HG03039 (cell line): ENCODE results near the gene OR2AG1.

Experiments used
- ATAC-seq: cut with Tn5 transposase; IDR thresholded peaks from one replicate; pipeline ENCODE4 v1.9.1; 2021; ENCODE audit warnings: mild to moderate bottlenecking, moderate library complexity; ENCODE audit not compliant: unreplicated experiment

OR2AG1 gene, protein sequence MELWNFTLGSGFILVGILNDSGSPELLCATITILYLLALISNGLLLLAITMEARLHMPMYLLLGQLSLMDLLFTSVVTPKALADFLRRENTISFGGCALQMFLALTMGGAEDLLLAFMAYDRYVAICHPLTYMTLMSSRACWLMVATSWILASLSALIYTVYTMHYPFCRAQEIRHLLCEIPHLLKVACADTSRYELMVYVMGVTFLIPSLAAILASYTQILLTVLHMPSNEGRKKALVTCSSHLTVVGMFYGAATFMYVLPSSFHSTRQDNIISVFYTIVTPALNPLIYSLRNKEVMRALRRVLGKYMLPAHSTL

DNA sequence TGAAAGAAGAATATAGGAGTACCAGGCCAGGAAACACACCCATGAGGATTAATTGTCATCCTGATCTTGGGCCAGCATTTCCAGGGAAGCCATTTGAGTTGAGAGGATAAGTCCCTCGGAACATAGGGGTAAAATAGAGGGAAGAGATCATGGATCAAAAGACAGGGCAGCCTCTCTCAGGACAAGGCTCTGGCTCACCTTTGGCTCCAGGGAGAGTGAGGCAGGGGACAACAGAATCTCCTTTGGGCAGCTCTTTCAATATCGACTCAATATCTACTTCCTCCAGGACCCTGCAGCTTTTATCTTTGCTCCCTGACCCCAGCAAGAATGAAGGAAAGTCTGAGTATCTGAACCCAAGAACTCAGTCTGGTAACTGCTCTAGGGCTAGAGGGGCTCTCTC lies at the start of gene OR2AG1:
OR2AG1 (plus strand) TSS at position 301 of the 400 bp plus-strand sequence. CDS start 2,018 bp downstream, outside the sequence.
- ATAC-seq, result no peak

DNA sequence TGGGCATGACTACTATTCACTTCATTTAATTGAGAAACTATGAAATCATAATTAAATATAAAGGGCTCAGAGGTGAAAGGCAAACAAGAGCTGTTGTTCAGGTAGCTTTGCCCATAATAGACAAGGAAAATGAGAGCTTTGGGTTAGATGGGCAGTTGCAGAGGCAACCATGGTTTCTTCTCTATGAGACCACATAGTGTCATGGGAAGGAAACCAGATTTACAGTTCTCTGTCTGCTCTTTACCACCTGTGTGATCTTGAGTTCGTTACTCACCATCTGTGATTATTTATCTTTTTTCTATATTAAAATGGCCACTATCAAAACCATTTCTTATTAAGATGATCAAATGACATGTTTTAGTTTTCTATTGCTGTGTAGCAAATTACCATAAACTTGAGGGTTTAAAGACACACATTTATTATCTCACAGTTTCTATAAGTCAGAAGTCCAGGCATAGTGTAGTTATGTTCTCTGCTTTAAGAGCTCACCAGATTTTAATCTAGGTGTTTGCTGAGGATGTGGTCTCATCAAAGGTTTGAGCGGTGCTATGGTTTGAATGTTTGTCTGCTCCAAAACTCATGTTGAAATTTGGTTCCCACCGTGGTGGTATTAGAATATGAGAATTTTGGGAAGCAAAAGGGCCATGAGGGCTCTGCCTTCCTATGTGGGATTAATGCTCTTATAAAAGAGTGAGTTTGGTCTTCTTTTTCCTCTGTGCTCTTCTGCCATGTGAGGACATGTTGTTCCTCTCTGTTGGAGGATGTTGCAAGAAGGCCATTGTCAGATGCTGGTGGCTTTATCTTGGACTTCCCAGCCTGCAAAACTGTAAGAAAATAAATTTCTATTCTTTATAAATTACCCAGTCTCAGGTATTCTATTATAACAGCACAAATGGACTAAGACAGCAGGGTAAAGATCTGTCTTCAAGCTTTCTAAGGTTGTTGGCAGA lies 49.2 kb upstream of the OR2AG1 start:
- ATAC-seq, result no peak

DNA sequence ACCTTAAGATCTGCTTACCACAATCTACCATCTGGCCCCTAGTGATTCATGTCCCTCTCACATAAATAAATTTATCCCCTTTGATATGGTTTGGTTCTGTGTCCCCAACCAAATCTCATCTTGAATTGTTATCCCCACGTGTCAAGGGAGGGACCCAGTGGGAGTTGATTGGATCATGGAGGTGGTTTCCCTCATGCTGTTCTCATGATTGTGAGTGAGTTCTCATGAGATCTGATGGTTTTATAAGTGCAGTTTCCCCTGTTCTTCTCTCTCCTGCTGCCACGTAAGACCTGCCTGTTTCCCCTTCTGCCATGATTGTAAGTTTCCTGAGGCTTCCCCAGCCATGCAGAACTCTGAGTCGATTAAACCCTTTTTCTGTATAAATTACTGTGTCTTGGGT lies 48.2 kb upstream of the OR2AG1 start:
- ATAC-seq, result no peak

DNA sequence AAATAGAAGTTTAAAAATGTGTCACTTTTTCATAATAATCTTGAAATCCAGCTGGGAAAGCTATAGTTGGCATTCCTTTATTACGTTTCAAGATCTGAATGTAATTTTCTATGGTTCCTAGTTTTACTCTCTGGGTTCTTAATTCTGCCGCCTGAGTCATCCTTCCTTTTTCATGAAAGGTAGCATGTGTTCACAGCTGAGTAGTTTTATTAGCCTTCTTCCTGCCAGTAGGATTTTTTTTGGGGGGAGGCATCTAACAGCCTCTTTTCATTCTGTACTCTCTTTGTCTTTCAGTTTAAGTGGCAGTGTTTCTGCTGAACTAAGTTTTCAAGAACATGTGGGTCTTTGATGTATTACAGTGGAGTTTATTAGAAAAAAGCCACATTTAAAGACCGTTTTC lies 47.5 kb upstream of the OR2AG1 start:
- no peak for ATAC-seq

DNA sequence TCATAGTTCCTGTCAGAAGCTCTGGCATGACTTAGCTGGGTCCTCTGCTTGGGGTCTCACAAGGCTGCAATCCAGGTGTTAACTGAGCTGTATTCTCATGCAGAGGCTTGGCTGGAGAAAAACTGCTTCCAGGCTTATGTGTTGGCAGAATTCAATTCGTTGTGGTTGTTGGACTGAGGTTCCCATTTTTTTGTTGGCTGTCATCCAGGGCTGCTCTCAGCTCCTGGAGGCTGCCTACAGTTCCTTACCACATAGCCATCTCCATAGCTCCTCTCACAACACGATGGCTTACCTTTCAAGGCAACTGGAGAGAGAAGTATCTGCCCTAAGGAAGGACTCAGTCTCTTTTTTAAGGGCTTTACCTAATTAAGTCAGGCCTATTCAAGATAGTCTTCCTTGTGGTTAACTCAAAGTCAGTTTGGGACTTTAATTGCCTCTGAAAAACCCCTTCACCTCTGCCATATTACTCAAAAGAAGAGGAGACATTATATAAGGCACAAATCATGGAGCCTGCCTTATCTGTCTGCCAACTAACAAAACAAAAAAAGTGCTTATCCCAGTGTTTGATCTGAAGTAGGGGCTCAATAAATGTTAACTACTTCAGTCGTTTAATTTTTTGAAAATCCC lies 46.2 kb upstream of the OR2AG1 start:
- ATAC-seq, result no peak

DNA sequence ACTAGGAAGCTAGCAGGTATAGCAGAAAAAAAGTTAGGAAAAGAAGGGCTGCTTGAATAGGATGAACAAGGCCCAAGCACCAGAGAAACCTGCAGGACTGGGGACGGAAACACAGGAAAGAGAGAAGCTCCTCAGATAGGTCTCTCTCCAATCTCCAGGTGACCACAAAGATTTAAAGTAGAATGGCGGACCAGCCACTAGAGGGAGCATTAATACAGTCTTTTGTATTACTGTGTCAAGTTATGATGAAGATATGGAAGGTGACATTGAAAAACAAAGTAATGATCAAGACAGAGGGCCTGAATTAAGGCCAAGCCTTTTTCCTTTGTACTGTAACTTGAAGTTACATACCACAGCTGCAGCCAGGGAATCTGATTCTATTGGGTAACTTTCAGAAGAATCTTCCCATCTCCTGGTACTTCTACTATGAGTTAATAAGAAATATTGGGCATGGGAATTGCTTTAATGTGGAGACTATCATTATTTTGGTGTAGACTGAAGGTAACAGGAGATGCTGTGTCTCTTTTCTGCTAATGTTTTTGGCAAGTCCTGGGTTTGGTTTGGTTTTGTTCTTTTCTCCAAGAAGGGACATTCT lies 44.9 kb upstream of the OR2AG1 start:
- peak; percentile 61 for ATAC-seq

DNA sequence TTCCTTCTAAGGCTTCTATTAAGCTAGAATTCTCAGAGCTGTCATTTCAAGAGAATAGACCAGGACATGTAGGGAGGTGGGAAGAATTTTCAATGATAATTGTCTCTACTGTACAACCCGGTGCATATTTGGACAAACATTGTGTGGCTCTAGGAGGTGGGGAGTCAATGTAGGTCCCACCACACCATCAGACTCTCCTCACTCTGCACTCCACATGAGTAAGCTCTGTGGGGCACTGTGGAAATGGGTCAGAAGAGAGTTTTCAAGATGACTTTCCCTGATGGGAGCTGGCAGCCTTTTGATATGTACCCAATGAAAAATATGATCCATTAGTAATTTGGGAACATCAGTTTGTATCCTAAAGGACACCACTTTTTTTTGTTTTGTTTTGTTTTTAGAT lies 44.2 kb upstream of the OR2AG1 start:
- no peak for ATAC-seq

DNA sequence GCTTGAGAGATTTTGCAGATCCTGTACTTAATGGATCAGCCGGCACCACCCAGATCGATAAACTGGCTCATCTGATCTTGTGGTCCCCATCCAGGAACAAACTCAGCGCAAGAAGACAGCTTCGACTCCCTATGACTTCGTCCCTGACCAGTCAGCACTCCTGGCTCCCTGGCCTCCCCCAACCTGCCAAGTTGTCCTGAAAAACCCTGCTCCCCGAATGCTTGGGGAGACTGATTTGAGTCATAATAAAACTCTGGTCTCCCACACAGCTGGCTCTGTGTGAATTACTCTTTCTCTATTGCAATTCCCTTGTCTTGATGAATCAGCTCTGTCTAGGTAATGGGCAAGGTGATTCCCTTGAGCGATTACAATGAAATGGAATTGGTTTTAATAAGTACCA lies 40.6 kb upstream of the OR2AG1 start:
- no peak for ATAC-seq

DNA sequence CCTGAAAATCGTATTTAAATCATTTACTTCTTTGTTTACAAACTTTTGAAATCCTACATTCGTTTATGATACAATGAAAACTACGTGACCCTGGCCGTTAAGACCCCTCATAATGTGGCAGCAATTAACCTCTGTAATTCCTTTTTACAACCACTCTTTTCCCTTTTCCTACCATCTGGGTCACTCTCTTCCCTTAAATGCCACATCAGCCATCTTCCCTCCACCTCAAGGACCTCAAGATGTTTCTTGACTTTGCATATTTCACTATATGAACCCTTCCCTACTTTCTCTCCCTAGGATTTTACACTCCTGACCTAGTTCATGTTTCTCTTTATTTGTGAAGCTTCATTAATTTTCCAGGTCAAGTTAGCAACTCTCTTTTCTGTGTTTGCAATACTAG lies 37.8 kb upstream of the OR2AG1 start:
- ATAC-seq, result no peak

DNA sequence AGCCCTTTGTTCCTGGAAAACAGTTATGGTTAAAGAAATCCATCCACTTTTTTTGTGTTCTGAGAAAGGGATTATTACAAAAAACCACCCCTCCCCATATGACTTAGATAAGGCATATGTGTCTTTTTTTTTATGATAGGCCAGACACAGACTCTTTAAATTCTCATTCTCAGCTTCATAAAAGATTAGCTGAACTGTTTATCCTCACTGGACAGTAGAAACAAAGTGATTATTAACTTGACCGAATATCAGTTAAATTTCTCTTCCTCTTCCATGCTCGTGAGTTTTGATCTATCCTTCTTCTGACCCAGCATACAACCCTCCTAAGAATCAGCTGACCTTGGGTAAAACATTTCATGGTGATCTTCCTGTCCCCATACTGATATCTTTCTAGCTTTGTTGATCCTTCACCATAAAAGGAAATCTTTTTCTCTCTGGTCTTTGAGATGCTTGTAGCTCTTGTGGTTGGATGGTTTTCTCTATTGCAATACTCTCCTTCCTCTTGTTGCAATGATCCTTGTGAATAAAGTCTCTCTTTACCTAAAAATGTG lies 37.3 kb upstream of the OR2AG1 start:
- peak; percentile 44 for ATAC-seq

DNA sequence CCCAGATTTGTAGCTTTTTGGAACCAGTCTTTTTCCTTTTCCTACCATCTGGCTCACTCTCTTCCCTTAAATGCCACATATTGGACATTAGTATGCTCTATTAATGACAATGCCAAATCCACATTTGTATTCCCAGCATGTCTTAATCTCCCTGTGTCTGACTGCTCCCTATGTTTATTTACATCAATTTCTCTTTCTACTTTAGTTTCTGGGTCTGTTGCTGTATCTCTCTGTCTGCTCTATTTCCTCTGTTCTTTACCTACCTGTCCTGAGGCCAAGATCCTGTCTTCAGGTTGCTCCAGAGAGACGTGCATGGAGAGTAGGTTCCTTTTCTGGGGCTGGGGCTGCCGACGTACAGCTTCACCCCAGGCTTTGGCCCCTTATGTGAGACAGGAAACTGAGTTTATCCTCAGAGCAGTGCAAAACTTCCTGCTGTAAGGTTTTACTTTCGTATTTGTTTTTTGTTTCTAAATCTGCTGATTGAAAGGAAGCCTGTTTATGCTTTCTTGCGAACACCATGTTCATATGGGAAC lies 36.7 kb upstream of the OR2AG1 start:
- ATAC-seq, result peak; percentile 65

DNA sequence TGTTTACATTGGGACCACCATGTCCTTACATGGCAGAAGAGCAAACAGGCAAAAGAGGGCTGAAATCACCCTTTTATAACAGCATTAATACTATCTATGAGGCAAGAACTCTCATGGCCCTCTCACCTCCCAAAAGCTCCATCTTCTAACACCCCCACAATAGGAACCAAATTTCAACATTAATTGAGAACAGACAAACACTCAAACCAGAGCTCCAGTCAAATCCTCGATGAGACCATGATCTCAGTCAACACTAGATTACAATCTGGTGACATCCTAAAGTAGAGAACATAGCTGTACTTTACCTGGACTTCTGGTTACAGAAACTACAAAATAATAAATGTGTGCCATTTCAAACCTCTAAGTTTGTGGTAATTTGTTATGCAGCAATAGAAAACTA lies 36.2 kb upstream of the OR2AG1 start:
- ATAC-seq, result peak; percentile 2

DNA sequence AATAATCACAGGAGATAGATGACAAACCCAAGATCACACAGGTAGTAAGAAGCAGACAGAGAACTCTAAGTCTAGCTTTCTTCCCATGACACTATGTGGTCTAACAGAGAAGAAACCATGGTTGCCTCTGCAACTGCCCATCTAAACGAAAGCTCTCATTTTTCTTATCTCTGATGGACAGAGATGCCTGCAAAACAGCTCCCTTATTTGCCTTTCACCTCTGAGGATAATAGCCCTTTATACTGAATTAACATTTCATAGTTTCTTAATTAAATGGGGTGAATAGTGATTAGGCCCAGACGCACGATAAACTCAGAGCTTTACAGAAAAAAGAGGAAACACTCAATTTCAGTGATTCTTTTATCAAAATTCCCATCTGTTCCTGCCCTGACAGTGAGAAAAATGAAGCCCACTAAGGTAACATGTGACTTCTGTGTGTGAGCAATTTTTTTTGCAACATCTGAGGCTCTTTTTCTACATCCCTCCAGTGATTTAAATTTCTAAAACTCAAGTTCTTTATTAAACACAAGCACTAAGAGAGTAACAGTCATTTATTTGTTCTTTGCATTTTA lies 35.6 kb upstream of the OR2AG1 start:
- ATAC-seq, result no peak

DNA sequence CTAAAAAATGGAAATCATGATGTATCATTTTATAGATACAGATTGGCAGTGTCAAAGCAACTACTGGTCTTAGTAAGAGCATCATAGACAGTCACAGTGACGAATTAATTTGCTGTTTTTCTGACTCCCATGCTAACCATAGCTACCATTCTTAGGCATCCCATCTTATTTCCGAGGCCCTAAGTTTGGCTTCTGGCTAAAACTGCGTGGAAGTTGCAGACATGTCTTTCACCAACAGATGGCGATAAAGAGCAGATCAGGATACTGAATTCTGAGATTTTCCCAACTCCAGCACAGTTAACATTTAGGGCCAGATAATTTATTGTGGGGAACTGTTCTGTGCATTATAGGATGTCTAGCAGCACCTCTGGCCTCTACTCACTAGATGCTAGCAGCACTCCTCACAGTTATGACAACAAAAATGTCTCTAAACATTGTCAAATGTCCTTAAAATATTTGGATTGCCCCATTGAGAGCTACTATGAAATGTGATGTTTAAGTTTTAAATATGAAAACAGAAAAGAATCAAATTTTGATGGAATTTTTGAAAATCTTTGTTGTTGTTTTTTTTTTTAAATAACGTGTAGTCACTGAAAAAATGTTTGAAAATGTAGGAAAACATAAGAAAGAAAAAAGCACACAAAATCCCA lies 27.4 kb upstream of the OR2AG1 start:
- no peak for ATAC-seq

DNA sequence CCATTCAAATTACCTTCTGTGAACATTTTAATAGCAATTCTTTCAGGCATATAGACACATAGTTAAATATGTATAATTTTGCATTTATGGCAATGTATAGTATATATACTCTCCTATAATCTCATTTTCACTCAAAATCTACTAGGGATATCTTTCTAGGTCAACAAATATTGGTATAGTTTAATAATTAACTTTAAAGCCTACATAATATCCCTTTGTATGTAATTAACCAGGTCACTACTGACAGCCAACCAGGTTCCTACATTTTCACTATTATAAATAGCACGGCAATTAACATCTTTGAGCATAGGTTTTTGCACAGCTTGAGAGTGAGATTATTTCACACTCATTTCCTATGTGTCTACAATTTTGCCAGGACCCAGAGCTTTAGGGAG lies 26.9 kb upstream of the OR2AG1 start:
- ATAC-seq, result no peak

DNA sequence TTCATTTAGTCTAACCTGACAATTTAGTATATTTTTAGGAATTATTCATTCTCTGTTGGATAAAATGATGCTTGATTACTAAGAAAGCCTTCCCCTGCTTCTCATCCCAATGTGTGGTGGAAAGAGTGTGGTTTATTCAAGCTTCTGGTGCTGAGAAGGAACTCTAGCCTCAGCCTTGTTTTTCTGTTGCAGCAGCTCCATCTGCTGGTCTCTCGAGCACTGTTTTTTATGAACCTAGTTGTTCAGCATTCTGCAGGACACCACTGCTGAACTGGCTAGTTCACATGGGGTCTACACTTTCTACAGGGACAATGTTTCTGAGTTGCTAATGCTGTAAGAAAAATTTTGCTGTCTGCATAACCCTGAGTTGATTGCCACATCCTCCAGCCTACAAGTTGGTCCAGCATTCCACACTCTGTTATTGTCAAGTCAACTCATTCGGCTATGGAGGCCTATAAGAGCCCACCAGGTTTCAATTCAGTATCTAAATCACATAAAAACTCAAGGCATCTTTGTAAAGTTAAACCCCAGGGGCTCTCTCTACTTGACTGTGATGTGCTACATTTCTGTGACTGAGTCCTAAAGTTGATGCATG lies 25.4 kb upstream of the OR2AG1 start:
- ATAC-seq, result no peak

DNA sequence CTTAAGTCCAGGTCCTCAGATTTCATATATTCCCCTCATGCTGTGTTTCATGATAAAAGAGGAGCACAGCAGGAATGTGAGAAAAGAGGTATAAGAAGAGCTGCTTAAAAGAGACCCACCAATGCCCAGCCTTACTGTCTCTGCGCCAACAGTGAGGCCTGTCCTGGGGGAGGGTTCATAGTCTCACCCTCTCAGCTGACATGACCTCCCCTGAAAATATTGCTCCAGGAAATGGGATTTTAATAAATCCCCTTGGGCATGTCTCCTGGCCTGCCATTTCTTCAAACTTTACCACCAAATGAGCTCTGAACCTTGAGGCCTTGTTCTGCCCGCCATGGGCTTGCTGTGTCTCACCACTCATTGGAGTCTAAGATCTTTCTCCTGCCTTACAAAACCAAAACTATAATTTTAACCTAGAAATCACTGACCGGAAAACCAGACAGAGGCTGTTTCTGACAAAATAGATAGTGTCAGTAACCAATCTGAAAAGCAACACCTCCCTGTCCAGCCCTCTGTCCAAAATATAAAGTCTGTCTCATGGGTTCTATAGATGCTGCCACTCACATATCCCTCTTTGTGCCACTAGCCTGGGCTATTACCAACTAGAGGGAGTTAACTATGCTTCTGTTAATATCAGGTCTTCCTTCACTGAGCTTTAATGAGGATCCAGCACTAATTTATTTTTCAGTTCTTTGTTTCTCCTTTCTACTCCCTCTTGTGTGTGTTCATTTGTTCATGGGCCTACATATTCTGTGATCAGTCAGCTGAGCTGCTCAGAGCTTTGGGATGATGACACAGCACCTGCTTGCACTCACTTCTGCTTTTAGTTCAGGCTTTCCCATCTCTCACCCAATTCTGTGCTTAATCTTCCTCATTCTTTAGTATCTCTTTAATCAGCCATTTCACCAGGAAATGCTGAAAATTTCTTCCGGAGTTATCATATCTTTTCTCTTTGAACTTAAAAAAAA lies 10.6 kb upstream of the OR2AG1 start, which contains the start of gene OR2AG2:
OR2AG2 (minus strand) TSS at position 51 of the 968 bp plus-strand sequence. CDS start 3,019 bp downstream, outside the sequence.
- ATAC-seq, result peak; percentile 90

DNA sequence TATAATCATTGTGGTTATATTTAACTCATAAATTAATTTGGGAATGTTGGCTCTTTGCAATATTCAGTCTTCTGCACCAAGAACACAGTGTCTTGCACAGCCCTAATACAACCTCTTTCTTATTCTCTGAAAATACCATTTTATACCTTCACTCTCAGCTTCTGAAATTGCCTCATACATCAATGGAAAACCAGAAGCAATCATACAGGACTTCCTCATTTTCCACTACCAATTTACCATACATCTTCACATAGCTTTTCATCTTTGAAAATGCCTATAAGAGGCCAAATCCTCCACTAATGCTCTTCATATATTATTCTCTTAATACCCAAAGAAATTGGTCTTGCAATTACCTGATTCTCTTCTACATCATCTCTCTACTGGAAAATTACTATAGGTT lies 4.3 kb upstream of the OR2AG1 start:
- ATAC-seq, result no peak
